SIG-M5 (cell line): ENCODE measurements around the gene UTP3.
A peak's percentile ranks its signal among the peaks of the same experiment; 100 is the strongest.
"Not testable (repeated sequence)": the region's sequence is repeated elsewhere in the genome, so short reads cannot be mapped to it uniquely, and the experiment has no call there.

Experiments
- DNase-seq: peaks from one replicate; lab custom pipeline; 2025; lab: John Stamatoyannopoulos, UW

Gene UTP3

GRCh38 chr4:70687392-70687791, 940 bp upstream of the UTP3 start:
- no peak for DNase-seq

- DNase-seq, result no peak
These were observed 481 bp downstream of the UTP3 start for GRCh38 chr4:70688795-70689231.

- peak; percentile 24 for DNase-seq
These were observed 3.3 kb downstream of the UTP3 start for GRCh38 chr4:70691661-70692060.

GRCh38 chr4:70694633-70695032, 6.3 kb downstream of the UTP3 start:
- not testable (repeated sequence) for DNase-seq

GRCh38 chr4:70698435-70698834, 10.1 kb downstream of the UTP3 start:
- not testable (repeated sequence) for DNase-seq

- DNase-seq, result no peak
These were observed 12.4 kb downstream of the UTP3 start for GRCh38 chr4:70700712-70701111.

- DNase-seq, result no peak
These were observed 12.9 kb downstream of the UTP3 start for GRCh38 chr4:70701271-70701670.

GRCh38 chr4:70702592-70702991, 14.3 kb downstream of the UTP3 start:
- not testable (repeated sequence) for DNase-seq

GRCh38 chr4:70703619-70704214, 15.4 kb downstream of the UTP3 start:
- DNase-seq, result no peak

GRCh38 chr4:70704215-70704930, 16.0 kb downstream of the UTP3 start:
- DNase-seq, result no peak

- DNase-seq, result no peak
These were observed 16.5 kb downstream of the UTP3 start for GRCh38 chr4:70704931-70705182.

- no peak for DNase-seq
These were observed 17.1 kb downstream of the UTP3 start for GRCh38 chr4:70705183-70706043.

- no peak for DNase-seq
These were observed 17.7 kb downstream of the UTP3 start for GRCh38 chr4:70706044-70706461.

GRCh38 chr4:70706516-70706915, 18.2 kb downstream of the UTP3 start:
- DNase-seq, result no peak

GRCh38 chr4:70709611-70710205, 21.4 kb downstream of the UTP3 start:
- DNase-seq, result no peak

- DNase-seq, result no peak
These were observed 23.3 kb downstream of the UTP3 start for GRCh38 chr4:70711599-70711998.

- DNase-seq, result no peak
These were observed 23.8 kb downstream of the UTP3 start for GRCh38 chr4:70712150-70712549.

GRCh38 chr4:70712604-70713452, 24.5 kb downstream of the UTP3 start:
- DNase-seq, result no peak

- DNase-seq, result peak; percentile 14
These were observed 25.2 kb downstream of the UTP3 start for GRCh38 chr4:70713453-70714078.

- DNase-seq, result no peak
These were observed 26.0 kb downstream of the UTP3 start for GRCh38 chr4:70714079-70714887.
